Epithelial cell of proximal tubule (primary cell): ENCODE measurements around the gene XPA. TPM values are rescaled to one million over a fixed set of nuclear protein-coding genes. Genes with fewer than 3 reads are reported as not detected.

Source experiments
- DNase-seq: peaks from one replicate; pipeline ENCODE4 v3.0.0-alpha.2; 2011; ENCODE audit warnings: low read depth
- H3K4me3 ChIP-seq: 2 replicates; pipeline ENCODE4 v1.5.1; 2011; ENCODE audit warnings: low read depth, mild to moderate bottlenecking, low read length
- CTCF ChIP-seq: conservative IDR thresholded peaks from 2 replicates; pipeline ENCODE4 v1.5.1; 2012; ENCODE audit warnings: low read depth, mild to moderate bottlenecking, low read length
- total RNA-seq: library from RNA; depleted of rRNA; stranded (reverse); fragments of >200 nt; gene quantifications from 2 replicates; pipeline ENCODE4 v1.2.3, GENCODE V29; 2015

Gene XPA
- total RNA-seq, 1 donor from 2014 or later: 7.6 TPM

GRCh38 chr9:97694769-97695168 is 2.4 kb downstream of the XPA start:
- no peak for TF ChIP-seq CTCF
- H3K4me3 ChIP-seq: peak overlapping the region; percentile 90
- no peak for DNase-seq

- H3K4me3 ChIP-seq: no peak overlapping the region
- no peak for TF ChIP-seq CTCF
- no peak for DNase-seq
Measured at GRCh38 chr9:97689401-97690180, 7.5 kb downstream of the XPA start.

GRCh38 chr9:97688654-97689053 is 8.5 kb downstream of the XPA start:
- H3K4me3 ChIP-seq: no peak overlapping the region
- no peak for TF ChIP-seq CTCF
- DNase-seq: no peak

GRCh38 chr9:97682242-97682641 is 14.9 kb downstream of the XPA start:
- TF ChIP-seq CTCF: no peak
- H3K4me3 ChIP-seq: no peak overlapping the region
- no peak for DNase-seq

GRCh38 chr9:97675655-97676054 is 21.5 kb downstream of the XPA start:
- DNase-seq: no peak
- H3K4me3 ChIP-seq: no peak overlapping the region
- TF ChIP-seq CTCF: no peak

- no peak for DNase-seq
- H3K4me3 ChIP-seq: no peak overlapping the region
- no peak for TF ChIP-seq CTCF
Measured at GRCh38 chr9:97673922-97674321, 23.2 kb downstream of the XPA start.

GRCh38 chr9:97672403-97672802 is 24.7 kb downstream of the XPA start:
- no peak overlapping the region for H3K4me3 ChIP-seq
- DNase-seq: no peak
- no peak for TF ChIP-seq CTCF
